ENCODE results near the gene ATXN7.

Gene ATXN7

DNA sequence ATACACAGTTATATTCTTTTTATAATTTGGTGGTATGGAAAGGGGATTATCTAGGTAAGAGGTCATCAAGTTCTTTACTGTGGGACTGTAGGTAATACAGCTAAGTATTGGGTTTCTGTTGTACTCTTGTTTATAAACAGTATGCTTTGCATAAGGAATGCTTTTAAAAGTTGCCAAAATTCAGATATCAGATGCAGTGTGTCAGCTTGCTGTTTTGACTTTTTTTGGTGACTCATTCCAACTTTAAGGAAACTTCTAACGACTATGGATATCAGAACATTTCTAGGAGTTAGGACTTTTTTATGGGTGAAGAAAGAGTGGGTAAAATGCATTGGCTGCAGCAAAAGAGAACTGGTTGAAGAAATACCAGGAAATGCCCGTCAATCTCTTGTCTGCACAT, 45.8 kb downstream of the ATXN7 start:
- no peak for FAIRE-seq

DNA sequence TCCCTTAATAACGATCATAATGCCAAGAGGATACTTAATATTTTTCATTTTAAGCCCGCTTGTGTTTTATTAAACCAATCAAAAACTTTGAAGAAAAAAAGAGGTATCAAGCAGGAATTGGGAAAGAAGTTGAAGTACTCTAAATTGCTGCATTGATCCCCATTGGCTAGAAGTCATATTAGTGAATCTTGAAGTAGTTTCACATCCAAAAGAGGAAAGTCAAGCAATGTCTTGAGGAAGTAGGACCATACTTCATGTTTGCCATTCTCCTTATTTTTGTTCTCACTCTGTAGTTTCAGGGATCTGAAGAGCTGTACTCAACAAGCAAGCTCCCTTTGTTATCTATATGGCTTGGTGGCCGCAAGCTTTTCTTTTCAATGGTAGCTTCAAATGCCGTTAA, 46.3 kb downstream of the ATXN7 start:
- FAIRE-seq: no peak

DNA sequence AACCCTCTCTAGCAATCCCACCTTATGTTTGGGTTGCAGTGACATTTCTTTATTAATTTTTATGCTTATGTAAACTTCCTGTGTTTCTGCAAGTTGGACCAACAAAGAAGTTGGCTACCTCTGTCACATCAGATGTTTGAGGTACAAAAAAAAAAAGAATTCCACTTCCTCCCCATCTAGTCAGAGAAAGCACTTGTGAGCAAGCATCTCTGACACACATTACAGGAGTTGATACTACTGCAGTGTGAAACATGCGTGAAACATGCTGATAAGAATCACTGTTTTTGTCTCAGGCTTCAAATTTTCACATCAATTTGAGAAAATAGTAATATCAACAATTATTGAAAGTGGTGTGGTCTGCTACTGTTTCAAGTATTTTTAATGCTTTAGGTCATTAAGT, 47.2 kb downstream of the ATXN7 start:
- FAIRE-seq: no peak

DNA sequence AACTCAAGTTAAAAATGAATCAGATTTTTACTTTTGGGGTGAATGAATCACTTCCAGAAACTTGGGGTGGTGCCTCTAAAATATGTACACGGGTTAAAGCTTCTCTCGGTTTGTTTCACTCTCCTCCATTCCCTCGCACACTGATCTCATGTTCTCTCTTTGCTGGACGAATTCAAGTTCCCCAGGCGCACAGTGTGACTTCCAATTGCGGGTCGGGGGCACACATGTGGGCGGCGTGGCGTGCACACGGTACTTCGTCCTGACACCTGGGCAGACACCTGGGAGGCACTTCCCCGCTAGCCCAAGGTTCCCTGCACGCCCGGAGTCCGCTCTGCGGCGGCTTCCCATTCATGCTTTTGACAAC, 47.8 kb downstream of the ATXN7 start:
- FAIRE-seq: no peak

DNA sequence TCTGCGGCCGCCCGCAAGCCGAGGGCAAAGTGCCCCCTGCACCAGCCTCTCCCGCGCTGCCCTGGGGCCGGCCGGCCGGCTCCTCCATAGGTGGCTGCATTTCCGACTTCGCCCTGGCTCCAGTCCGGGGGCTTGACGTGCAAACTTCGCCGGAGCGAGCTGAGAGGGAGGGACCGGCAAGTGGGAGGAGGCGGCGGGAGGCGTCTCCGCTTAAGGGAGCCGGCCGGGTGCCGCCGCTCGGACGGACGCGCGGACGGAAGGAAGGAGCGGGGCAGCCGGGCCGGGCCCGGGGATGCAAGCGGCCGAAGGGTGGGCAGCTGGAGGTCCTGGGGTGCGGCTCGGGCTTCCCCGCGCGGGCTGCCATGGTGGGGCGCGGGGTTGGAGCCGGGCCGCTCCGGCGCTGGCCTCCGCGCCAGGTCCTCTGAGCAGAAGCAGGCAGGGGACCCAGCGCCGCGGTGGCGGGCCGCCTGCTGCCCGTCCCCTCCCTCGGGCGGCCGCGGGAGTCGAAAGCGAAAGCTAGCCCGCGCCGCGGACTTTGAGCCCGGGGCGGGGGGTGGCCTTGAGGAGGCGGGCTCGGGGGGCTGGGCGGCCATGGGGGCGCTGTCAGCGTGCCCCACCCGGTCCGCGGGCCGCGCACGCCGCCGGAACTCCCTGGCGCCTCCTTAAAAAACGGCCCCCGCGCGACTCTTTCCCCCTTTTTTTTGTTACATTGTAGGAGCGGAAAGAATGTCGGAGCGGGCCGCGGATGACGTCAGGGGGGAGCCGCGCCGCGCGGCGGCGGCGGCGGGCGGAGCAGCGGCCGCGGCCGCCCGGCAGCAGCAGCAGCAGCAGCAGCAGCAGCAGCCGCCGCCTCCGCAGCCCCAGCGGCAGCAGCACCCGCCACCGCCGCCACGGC, 48.5 kb downstream of the ATXN7 start, which contains the start of gene SCAANT1:
TSS of gene SCAANT1 (minus strand) at position 511 of the 895 bp plus-strand sequence.
- FAIRE-seq: no peak

DNA sequence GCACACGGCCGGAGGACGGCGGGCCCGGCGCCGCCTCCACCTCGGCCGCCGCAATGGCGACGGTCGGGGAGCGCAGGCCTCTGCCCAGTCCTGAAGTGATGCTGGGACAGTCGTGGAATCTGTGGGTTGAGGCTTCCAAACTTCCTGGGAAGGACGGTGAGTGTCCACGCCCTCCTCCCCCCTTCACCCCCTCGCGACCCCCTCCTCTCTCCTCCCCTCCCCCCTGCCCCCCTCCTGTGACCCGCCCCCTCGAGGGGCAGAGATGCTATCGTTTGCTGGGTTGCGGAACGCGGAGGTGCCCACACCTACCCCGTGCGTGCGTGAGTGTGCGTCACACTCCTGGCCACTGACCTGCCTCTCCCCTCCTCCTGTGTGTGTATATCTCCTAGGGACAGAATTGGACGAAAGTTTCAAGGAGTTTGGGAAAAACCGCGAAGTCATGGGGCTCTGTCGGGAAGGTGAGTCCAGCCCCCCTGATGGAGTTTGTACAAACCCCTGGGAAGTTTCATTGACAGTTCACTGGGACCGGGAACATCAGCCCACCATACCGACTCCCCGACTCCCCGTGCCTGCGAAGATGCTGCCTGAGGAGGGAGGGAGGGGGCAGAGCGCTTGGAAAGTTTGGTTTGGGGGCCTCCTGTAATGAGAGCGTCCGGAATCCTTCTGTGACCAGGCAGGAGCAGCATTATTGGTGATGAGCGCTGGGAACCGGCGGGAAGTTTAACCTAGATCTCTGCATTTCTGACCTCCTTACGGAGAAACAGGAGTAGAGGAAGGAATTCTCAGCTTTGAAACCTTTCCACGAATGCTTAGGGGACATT, 49.3 kb downstream of the ATXN7 start:
- no peak for FAIRE-seq

DNA sequence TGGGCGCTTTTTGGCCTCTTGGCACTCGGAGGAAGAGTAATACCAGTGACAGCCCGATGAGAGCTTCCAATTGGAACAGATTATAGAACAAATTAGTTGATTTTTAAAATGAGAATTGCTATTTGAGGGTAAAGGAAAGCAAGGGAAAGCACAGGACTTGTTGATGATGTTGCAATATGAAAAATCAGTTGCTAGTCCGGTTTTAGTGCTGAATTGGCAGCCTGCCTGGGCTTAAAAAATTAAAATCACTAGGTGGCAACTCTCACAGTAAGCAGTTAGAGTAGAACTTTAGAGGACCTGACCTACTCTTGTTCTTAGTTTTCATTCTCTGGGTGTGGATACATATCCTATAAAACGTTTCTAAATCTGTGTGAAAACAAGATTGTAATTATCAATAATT, 50.6 kb downstream of the ATXN7 start:
- no peak for FAIRE-seq

DNA sequence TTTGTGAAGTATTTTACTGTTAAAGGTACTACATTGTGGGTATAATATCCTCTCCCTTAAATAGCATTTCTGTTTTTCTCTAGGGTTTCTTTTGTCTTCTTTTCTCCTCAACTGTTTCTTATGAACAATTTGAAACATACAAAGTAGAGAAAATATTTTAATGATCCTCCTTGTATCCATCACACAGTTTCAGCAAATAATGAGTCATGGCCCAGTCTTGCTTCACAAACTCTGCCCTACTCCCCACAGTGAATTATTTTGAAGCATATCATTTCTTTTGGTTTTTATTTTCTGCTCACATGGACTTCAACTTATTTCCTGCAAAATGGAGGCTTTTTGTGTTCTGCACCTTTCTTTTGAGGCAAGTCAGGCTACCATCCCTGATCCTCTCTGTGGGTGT, 54.7 kb downstream of the ATXN7 start:
- no peak for FAIRE-seq

DNA sequence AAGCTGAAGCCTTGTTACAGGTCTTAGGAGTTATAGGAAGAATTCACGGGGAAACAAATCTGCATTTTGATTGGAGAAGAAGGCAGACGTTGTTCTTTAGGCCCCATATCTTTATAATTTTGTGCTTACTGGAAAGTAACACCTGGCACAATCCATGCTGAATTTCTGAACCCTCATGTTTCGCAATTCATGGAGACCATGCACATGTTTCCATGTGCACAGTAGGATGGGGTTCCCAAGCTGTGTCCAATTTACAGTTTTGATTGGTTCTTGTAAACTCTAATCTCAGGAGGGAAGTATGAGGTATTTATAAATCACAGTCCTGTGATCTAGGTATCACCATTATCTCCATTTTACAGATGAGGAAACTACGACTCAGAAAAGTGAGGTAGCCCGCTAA, 56.3 kb downstream of the ATXN7 start:
- FAIRE-seq: no peak

DNA sequence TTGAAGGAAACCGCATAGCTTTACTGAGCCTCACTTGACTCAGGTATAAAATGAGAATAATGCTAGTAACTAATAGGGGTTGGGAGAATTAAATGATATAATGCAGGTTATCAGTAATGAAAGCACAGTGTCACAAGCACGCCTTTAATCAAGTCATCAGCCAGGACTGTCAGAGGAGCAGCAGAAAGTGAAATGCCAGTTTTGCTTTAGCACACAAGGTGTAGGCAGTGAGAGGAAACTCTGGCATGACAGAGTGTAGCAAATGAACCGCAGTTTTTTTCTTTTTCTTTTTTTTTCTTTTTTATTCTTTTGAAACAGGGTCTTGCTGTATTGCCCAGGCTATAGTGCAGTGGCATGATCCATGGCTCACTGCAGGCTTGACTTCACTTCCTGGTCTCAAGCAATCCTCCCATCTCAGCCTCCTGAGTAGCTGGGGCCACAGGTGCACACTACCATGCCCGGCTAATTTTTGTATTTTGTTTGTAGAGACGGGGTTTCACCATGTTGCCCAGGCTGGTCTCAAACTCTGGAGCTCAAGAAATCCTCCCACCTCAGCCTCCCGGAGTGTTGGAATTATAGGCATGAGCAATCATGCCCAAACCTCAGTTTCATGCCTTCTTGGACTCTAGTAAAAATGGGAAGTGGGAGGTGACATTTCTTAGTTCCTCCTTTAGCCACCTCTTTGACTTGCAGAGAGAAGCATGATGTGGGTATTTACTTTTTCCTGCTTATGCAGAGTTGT, 58.2 kb downstream of the ATXN7 start:
- FAIRE-seq: no peak

DNA sequence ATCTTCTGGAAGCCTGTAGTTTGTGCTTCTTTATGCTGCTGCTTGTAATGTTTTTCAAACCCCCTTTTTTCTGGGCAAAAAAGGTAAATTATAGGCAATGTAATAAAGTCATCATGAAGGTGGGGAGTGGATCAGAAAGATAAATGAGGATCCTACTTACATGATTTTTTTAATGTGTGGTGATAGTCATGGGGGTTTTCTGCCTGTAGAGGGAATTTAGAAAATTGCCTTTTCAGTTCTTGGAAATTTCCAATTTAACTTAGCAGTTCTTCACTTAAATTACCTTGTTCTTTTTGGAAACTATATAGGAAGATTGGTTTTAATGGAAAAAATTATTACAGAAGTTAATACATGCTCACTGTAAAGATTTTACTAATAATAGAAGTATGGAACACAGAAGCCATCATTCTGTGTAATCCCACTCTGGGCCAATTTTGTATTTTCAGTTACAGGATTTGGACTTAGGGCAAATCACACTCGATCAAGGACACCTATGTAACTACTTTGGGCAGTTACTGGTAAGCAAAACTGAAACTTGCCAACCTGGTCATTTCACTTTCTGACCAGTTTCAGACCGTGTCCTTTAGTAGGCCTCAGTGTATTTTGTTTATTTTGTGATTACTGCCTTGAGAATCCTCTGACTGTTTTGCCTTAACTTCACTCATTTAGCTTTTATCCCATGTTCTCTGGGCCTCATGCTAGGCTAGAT, 59.0 kb downstream of the ATXN7 start:
- FAIRE-seq: no peak

DNA sequence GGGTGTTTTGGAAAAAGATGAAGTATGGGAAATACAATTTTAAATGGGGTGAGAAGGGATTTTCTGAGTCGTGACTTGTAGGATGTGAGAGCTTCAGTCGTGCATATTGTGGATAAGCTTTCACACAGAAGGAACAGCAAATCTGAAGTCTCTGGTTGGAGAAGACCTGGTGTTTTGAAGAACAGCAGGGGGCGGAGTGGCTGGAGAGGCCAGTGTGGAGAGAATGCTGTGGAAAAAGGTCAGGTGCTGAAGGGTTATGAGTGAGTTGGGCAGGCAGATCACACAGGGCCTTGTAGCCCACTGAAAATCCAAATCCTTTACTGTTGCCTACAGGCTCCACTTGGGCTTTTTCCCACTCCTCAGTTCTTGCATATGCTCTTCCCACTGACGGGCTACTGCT, 62.6 kb downstream of the ATXN7 start:
- FAIRE-seq: no peak

DNA sequence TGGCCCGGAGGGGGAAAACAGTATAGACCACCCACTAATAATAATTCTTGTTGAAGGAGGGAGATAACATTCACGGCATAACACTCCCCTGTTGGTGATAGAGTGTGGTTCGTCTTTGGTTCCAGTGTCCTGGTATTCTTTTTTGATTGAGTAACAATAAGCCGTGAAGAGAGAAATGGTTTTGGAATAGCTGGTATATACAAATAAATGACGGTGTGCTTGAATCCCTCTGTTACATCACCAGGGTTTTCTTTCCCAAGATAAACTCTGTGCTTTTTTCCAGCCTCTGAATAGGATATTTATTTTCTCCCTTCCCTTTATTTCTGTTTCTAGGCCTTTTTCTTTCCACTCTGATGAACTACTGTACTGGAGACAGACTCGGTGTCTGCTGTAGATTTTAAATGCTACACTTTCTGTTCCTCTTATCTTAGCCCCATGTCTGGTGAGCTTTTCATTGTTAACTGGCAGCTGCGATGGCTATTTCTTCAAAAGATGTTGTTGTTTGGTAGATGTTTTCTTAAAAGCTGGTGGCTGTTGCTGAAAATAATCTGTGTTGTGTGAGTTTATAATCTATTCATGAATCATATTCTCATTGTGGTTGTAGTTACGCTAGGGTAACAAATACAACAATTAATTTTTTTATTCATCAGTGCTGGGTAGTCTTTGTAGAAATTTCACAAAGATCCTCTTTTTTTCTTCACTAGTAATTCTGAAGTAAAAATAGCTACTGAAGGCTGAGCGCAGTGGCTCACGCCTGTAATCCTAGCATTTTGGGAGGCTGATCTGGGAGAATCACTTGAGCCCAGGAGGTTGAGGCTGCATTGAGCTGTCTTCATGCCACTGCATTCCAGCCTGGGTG, 64.0 kb downstream of the ATXN7 start:
- FAIRE-seq: no peak

DNA sequence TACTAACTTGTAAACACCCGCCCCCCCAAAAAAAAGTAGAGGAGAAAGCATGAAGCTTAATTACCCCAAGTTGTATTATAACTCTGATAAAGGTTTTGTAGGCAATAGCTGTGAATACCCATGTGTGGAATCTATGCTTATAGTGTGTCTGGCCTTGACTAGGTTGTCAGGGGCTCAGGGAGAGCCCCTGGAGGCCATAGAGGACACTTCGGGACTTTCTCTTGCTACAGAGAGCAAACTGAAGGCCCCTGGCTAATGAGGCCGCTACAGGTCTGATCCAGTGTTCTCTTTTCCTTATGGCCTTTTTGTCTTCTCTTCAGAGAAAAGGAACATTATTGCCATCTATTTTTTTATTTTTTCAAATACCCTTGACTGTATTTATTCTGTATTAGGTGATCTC, 67.6 kb downstream of the ATXN7 start:
- FAIRE-seq: no peak

DNA sequence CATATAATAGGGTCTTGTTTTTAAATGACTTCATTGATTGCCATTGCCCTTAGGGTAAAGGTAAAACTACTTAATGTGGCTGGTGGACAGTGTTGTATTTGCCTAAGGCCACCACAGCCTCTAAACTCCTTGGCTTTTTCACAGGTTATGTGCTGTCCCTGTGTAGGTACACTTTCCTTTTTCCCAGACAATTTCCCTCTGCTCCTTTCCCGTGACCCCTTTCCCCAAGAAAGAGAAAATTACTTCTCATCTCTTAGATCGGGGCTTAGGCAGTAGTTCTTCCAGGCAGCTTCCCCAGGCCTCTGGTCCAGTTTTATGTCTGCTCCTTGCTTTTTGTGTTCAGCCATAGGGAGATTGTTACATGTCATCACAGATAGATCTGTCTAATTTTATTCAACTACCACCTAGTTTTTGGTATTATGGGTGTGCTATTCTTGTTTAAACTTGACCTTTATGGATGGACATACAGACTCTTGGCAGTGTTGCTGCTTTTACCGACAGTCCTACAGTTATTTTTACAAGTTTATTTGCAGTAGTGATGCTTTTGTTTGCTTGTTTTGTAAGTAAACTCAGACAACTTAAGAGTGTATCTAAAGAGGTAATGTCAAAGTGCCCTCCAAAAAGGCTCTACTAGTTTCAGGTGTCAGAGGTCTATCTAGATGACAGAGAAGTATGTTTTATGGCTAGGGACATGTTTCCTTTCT, 69.0 kb downstream of the ATXN7 start:
- no peak for FAIRE-seq

DNA sequence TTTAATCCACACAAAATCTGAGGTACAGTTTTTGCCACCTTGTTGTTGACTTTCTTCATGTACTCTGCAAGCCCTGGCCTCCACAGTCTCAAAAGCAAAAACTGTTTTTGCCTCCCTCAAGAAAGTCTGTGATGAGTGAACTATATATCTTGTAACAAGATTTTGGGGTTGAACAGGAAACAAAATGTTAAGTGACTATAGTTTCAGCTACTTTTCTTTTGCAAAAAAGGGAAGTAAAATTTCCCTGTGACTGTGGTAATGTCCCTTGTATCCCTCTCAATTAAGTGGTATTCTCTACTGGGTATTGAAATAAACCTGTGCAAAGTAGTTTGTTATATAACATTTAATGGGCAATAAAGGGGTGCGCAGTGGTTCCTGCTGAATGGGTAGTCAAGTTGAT, 69.8 kb downstream of the ATXN7 start:
- FAIRE-seq: no peak

DNA sequence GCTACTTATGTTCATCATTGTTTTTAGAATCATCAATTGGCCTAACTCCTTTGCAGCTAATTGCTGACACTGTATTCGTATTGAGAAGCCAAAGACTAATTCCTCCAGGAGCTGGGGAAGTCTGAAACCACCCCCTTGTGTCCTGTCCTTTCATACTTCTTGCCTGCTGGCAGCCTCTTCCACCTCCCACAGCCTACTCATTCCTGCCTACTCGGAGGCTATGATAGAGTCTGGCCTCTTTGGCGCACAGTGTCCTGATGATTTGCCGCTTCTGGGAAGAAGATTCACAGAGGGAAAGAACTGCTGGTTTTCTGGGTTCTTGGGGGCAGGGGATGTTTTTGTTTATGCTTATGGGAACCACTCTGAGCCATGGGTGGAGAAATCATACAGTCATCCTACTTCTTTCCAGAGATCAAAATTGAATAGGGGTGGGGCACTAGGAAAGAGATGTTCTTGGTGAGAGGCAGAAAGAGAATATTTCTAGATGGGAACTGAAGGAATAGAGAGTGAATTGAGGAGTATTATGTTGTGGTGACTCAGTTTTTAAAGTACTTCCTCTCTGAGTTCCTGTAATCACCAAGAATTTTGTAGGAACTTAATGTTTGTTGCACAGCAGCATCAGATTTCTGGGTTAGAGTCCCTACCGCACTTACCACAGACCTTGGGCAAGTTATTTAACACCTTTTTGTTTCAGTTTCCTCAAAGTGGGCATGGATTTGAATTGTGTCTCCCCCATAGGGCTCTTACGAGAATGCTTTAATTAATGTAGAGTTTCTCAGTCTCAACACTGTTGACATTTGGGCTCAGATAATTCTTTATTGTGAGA, 70.6 kb downstream of the ATXN7 start:
- no peak for FAIRE-seq

DNA sequence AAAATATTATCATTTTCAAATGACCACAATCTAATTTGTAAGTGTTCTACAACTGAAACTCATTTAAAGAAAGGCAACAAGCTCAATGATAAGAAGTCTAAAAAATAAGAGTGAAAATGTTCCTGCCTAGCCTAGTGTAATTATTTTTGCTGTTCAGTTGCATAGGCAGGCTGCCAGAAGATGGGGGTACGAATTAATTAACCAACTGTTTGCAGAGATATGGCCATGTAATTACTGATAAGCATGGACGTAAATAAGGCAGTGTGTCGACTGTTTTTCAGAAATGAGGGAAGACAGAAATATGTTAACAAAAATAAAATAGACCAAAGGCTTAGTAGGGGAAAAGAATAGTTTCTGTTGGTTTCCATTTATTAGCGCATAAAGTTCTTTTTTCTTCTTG, 73.3 kb downstream of the ATXN7 start:
- FAIRE-seq: no peak

DNA sequence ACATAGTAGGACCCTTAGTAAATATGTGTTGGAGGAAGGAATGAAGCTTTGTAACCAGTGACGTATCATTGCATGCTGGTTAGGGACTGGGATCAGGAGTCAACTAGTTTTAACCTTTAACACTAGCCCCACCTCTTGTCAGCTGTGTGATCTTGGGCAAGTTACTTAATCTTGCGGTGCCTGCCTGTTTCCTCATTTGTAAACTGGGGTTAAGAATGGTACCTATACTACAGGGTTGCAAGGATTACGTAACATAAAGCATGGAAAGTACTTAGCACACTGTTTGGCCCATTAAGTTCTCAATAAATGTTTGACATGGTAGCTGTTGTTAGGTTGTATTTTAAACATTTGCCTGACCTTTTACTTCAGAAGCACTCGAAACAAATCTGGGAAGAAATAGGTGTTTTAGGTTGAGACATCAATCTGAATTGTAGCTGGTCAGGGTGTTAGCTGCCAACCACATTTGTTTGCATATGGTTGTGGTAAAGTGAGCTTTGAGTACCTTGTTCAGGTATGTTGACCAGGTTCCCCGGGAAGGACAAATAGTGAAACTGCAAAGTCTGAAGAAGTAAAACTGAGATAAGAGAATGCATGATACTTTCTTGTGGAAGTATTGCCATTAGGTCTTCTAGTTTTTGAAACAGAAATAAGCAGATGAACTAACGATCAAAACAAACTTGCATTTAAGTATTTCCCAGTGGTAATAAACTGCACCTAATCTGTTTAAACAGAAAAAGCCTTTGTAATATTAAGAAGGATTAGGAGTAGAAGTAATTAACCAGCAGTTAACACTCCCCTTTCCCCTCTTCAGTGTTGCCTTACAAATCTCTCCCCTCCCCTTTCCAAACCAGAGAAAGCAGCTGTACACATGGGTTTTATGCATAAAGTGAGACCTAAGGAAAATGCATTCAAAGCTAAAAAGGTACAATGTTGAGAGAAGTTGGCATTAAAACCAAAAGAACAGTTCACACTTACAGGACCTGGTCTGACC, 74.3 kb downstream of the ATXN7 start:
- FAIRE-seq: no peak

Data from G401.6 (cell line).